Gastrocnemius medialis (tissue), 4 donors: ENCODE data around the gene ATP8B4. TPM values are rescaled to one million over a fixed set of nuclear protein-coding genes. Genes with fewer than 3 reads are reported as not detected.

ENCODE experiments used
- ATAC-seq, 2 donors: fragments of 150-250 bp; one replicate each; pipeline ENCODE4 v1.9.1; 2016
- DNase-seq, 2 donors: peaks; one replicate each; pipeline ENCODE4 v3.0.0-alpha.2; 2019
- H3K27ac ChIP-seq, 4 donors: fragments of 200-600 bp; sonication (generic); 1 replicate in 1 of 4; 2 replicates in 3 of 4; pipeline ENCODE4 v1.5.1; 2016 to 2018; ENCODE audit warnings: mild to moderate bottlenecking in 2 of 4, moderate library complexity in 1 of 4
- H3K27me3 ChIP-seq, 3 donors: fragments of 200-600 bp; sonication (generic) in 2 of 3; 1 replicate in 1 of 3; 2 replicates in 2 of 3; pipeline versions ENCODE4 v1.5.1 to v1.6.0; 2016 to 2019; ENCODE audit warnings: mild to moderate bottlenecking in 1 of 3, moderate library complexity in 1 of 3
- H3K36me3 ChIP-seq, 2 donors: fragments of 200-600 bp; sonication (generic) in 1 of 2; one replicate each; pipeline ENCODE4 v1.5.1; 2017 to 2018
- H3K4me1 ChIP-seq, 2 donors: fragments of 200-600 bp; sonication (generic) in 1 of 2; one replicate each; pipeline ENCODE4 v1.5.1; 2016 to 2017; ENCODE audit warnings: mild to moderate bottlenecking in 2 of 2
- H3K4me3 ChIP-seq, 4 donors: fragments of 200-600 bp; sonication (generic) in 3 of 4; 1 replicate in 1 of 4; 2 replicates in 3 of 4; pipeline ENCODE4 v1.5.1; 2016 to 2019; ENCODE audit warnings: mild to moderate bottlenecking in 2 of 4
- H3K9me3 ChIP-seq, 3 donors: fragments of 200-600 bp; sonication (generic) in 2 of 3; 1 replicate in 1 of 3; 2 replicates in 2 of 3; pipeline ENCODE4 v1.5.1; 2016 to 2019
- CTCF ChIP-seq, 5 experiments: fragments of 450-650 bp in 3 of 5; fragments of 200-600 bp in 2 of 5; sonication (generic) in 2 of 5; IDR thresholded peaks in 4 of 5; conservative IDR thresholded peaks in 1 of 5; 1 replicate in 4 of 5; 2 replicates in 1 of 5; pipeline ENCODE4 v1.5.1; 2016 to 2019; ENCODE audit warnings: antibody characterized with exemption in 5 of 5, mild to moderate bottlenecking in 3 of 5, moderate library complexity in 3 of 5
- POLR2A ChIP-seq, 2 donors: fragments of 450-650 bp; IDR thresholded peaks; one replicate each; pipeline ENCODE4 v1.6.1; 2017; ENCODE audit warnings: antibody characterized with exemption in 2 of 2, mild to moderate bottlenecking in 2 of 2, moderate library complexity in 2 of 2
- in situ Hi-C, 4 donors: fragments of 200-750 bp; cut with MboI; loops; one replicate each; pipeline versions ENCODE4 v1.15.0 to v1.8.0; 2017; ENCODE audit warnings: low sequenced_read_pairs in 4 of 4
- intact Hi-C: fragments of 100-400 bp; cut with DNase I; formaldehyde crosslinking; loops from one replicate; pipeline ENCODE4 v1.15.1; 2023; ENCODE audit warnings: low total_unique reads
- total RNA-seq, 4 donors: library from RNA; depleted of rRNA; stranded (reverse); fragments of >200 nt; gene quantifications; one replicate each; pipeline versions ENCODE4 v1.1.0 to v1.2.3, GENCODE V29; 2016

ATP8B4 gene
- total RNA-seq, 4 donors from 2014 or later, result 1.7 to 3.4 (median 2.4) TPM

GRCh38 chr15:50050986-50051743, 67.9 kb downstream of the ATP8B4 start:
- H3K27me3 ChIP-seq, result no peaks in the 10 kb centered on the region
- no peaks in the 10 kb centered on the region for H3K4me1 ChIP-seq
- ATAC-seq, result no peak
- H3K4me3 ChIP-seq, result no peak overlapping the region
- intact Hi-C loops, result no loop called here
- H3K36me3 ChIP-seq, result no peaks in the 10 kb centered on the region
- no peaks in the 10 kb centered on the region for H3K9me3 ChIP-seq
- in situ Hi-C loops, result no loop called here
- no peak overlapping the region for H3K27ac ChIP-seq
- TF ChIP-seq CTCF (IDR thresholded peaks at IDR 0.05 in 4 of 5, conservative IDR thresholded peaks at IDR 0.05 in 1 of 5), result no peak
- TF ChIP-seq POLR2A (IDR thresholded peaks at IDR 0.05), result no peak
- DNase-seq, result no peak

- intact Hi-C loops, result no loop called here
- no peaks in the 10 kb centered on the region for H3K9me3 ChIP-seq
- no peak for DNase-seq
- in situ Hi-C loops, result no loop called here
- no peaks in the 10 kb centered on the region for H3K36me3 ChIP-seq
- TF ChIP-seq POLR2A (IDR thresholded peaks at IDR 0.05), result no peak
- TF ChIP-seq CTCF (IDR thresholded peaks at IDR 0.05 in 4 of 5, conservative IDR thresholded peaks at IDR 0.05 in 1 of 5), result no peak
- ATAC-seq, result no peak
- H3K27me3 ChIP-seq, result no peaks in the 10 kb centered on the region
- no peak overlapping the region for H3K27ac ChIP-seq
- no peak overlapping the region for H3K4me3 ChIP-seq
- H3K4me1 ChIP-seq, result no peaks in the 10 kb centered on the region
Measured at GRCh38 chr15:50049871-50050270, 69.2 kb downstream of the ATP8B4 start.

GRCh38 chr15:50046867-50047266, 72.2 kb downstream of the ATP8B4 start:
- no peak for TF ChIP-seq POLR2A (IDR thresholded peaks at IDR 0.05)
- no peak for TF ChIP-seq CTCF (IDR thresholded peaks at IDR 0.05 in 4 of 5, conservative IDR thresholded peaks at IDR 0.05 in 1 of 5)
- no peaks in the 10 kb centered on the region for H3K36me3 ChIP-seq
- H3K9me3 ChIP-seq, result no peaks in the 10 kb centered on the region
- no peak overlapping the region for H3K4me3 ChIP-seq
- ATAC-seq (no peak), DNase-seq (no peak)
- H3K27me3 ChIP-seq, result no peaks in the 10 kb centered on the region
- no peak overlapping the region for H3K27ac ChIP-seq
- no peaks in the 10 kb centered on the region for H3K4me1 ChIP-seq
- intact Hi-C loops, result no loop called here
- in situ Hi-C loops, result no loop called here

- Histone ChIP-seq H3K4me1 (no peaks in the 10 kb centered on the region), H3K36me3 (no peaks in the 10 kb centered on the region), H3K4me3 (no peak overlapping the region), H3K27ac (no peak overlapping the region), H3K9me3 (no peaks in the 10 kb centered on the region), H3K27me3 (no peaks in the 10 kb centered on the region)
- intact Hi-C loops, result no loop called here
- in situ Hi-C loops, result no loop called here
- no peak for ATAC-seq
- DNase-seq, result no peak
- no peak for TF ChIP-seq POLR2A (IDR thresholded peaks at IDR 0.05)
Measured at GRCh38 chr15:50046159-50046558, 72.9 kb downstream of the ATP8B4 start.

- no peak for ATAC-seq
- intact Hi-C loops, result no loop called here
Measured at GRCh38 chr15:50044904-50045303, 74.1 kb downstream of the ATP8B4 start.

More at GRCh38 chr15:50044904-50045303, 74.1 kb downstream of the ATP8B4 start:
- H3K9me3 ChIP-seq, result no peaks in the 10 kb centered on the region
- in situ Hi-C loops, result no loop called here
- H3K27me3 ChIP-seq, result no peaks in the 10 kb centered on the region
- no peaks in the 10 kb centered on the region for H3K36me3 ChIP-seq
- TF ChIP-seq CTCF (IDR thresholded peaks at IDR 0.05 in 4 of 5, conservative IDR thresholded peaks at IDR 0.05 in 1 of 5) (no peak), POLR2A (IDR thresholded peaks at IDR 0.05) (no peak)
- H3K4me3 ChIP-seq, result no peak overlapping the region
- H3K27ac ChIP-seq, result no peak overlapping the region
- DNase-seq, result no peak
- H3K4me1 ChIP-seq, result no peaks in the 10 kb centered on the region
